Femur (tissue), 1 donor: ENCODE data around the gene WNT16.
"Not testable (repeated sequence)": the region's sequence is repeated elsewhere in the genome, so short reads cannot be mapped to it uniquely, and the experiment has no call there.

Experiments
- DNase-seq: peaks from one replicate; pipeline ENCODE4 v3.0.0-alpha.2; 2017

Gene WNT16

DNA sequence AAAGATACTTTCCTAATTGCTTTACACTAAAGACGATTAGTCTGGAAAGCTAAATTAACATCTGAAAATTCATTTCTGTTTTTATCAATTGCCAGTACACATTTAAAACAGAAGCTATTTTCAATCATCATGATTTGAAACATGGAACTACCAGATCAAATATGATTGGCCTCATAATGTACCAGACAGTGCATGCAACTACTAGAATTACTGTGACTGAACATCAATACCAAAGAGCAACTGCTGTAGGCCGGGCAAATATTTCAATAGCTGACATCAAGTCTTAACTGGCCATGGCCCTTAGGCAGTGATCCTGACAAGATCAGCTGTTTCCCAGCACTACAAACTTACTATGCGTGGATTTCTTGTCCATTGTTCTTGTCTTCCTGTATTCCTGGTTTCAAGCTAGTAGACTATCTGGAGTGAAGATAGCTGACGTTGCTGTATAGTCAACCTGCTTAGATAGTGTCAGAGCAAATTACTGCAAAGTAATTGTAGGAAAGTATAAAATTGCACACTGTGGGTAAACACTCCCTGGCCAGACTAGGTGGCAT lies 21.7 kb upstream of the WNT16 start:
- DNase-seq = no peak

DNA sequence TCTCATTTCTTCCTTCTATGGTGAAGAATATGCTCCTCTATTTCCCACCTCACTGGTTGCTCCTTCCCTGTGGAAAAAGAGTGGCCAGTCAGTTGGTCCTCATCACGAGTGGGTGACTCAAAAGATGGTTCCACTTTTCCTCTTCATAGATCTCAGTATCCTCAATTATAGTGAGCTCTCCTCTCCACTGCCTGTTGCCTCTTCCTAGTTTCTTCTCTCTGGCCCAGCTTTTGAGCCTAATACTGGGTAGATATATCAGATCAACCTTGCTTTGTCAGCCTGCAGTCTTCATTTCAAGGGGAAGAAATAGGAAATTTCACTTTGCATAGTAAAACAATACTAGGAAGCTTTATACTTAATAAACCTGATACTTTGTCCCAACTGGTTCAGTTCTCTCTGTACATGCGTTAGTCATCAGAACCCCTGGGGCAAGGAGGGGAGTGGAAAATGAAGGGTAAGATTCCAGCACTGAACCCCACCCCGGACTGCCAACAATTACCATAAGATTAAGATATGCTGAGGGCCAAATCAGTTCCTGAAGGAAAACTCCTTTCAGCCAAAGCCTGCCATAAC lies 15.5 kb upstream of the WNT16 start:
- no peak for DNase-seq

DNA sequence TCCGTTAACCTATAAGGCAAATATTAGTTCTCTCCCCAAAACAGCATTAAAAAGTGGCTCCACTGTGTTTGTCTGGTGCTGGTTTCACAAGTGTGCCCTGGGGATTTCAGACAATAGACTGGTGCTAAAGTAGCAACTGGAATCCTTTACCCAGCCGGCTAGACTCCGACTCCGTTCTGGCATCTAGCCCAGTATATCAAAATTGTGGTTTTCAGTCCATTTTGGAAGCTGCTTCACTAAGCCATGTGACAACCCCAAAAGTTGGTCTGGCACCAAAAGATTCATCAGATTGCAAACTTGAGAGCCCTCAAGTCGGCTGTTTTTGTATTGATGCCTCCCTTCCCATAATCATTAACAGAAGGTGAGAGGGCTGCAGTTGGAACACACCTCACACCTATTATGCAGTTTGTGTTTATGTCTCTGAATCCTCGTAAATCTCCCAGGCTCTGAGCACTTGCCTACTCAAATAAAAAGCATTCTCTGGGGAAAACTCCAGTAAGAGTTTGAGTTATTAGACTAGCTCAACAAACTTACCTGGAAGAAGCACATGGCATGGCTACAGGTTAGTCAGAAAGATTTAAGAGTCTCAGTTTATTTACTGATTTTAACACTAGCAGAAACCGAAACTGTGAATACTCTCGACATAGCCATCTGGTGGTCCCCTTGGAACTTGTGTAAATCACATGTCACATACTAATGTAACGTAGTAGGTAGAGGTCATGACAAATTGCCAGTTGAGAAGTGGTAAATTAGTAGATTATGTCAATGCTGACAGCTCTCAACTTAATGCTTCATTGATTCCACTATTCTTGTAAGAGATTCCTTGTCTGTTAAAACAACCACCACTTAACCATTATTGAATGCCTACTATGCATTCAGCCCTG lies 14.8 kb upstream of the WNT16 start:
- no peak for DNase-seq

DNA sequence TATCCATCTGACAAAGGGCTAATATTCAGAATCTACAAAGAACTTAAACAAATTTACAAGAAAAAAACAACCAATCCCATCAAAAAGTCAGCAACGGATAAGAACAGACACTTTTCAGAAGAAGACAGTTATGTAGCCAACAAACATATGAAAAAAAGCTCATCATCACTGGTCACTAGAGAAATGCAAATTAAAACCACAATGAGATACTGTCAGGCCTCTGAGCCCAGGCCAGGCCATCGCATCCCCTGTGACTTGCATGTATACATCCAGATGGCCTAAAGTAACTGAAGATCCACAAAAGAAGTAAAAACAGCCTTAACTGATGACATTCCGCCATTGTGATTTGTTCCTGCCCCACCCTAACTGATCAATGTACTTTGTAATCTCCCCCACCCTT lies 13.6 kb upstream of the WNT16 start:
- not testable (repeated sequence) for DNase-seq

DNA sequence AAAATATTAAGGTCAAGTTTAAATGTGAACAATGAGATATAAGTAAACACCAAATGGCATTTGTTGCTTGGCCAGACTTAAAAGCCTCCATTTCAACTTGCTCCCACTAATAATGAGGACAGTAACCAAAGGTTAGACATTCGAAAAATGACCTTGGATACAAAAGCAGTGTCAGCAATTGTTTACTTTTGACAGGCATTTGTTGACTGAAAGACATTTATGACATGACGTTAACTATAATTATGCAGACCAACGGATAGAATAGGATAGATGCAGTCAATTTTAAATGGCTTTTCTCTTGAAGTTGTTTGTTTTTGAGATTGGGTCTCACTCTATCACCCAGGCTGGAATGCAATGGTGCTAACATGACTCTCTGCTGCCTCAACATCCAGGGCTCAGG lies 6.3 kb upstream of the WNT16 start:
- DNase-seq = no peak

DNA sequence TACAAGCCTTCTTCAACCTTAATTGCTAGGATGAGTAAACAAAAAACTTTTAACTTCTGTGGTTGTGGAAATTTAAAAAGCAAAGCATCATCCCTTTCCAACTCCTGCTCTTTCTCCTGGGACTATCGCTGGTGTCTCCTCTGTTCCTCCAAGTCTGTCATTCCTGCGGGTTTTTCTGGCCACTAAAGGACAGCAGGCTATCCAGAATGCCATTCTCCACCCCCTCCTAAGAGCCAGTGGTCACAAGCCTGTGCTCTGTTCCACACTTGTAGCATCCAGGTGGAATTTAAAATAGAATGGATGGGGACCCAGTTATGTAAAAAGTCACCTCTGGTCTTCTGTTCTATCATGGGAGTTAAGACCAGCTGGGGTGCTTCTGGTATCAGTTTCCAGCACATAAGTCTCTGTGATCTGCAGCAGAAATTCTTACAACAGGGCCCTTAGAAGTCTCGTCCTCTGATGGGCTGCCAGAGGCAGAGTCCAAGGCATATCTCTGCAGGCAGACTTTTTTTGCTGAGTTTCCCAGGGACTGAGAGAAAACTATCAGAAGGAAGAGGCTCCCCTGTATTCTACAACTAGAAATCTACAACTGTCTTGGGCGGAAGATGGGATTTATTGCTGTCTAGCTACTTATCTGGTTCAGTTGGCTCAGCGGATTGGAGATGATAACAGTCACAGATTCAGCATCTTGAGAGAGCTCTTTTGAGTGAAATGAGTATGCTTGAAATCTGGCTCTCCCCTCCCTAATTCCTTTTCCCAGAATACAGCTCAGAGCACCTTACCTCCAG lies 5.1 kb upstream of the WNT16 start:
- no peak for DNase-seq

DNA sequence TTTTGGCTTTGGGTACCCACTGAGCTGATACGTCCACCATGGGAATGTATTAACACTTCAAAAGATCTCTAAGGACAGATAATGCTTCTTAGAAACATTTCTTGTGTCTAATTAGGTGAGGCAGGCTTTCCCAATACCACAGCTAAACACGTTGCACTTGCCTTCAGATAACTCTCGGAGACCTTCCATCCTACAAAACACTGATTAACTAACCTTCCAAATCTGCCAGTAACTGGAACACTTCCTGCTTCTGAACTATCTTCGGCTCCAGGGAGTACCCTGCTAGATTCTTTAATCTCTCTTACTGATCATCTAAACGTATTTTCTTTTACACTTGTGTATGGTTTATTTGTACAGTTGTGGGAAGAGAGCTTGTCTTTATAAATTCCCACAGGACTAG lies 1.1 kb upstream of the WNT16 start:
- no peak for DNase-seq

DNA sequence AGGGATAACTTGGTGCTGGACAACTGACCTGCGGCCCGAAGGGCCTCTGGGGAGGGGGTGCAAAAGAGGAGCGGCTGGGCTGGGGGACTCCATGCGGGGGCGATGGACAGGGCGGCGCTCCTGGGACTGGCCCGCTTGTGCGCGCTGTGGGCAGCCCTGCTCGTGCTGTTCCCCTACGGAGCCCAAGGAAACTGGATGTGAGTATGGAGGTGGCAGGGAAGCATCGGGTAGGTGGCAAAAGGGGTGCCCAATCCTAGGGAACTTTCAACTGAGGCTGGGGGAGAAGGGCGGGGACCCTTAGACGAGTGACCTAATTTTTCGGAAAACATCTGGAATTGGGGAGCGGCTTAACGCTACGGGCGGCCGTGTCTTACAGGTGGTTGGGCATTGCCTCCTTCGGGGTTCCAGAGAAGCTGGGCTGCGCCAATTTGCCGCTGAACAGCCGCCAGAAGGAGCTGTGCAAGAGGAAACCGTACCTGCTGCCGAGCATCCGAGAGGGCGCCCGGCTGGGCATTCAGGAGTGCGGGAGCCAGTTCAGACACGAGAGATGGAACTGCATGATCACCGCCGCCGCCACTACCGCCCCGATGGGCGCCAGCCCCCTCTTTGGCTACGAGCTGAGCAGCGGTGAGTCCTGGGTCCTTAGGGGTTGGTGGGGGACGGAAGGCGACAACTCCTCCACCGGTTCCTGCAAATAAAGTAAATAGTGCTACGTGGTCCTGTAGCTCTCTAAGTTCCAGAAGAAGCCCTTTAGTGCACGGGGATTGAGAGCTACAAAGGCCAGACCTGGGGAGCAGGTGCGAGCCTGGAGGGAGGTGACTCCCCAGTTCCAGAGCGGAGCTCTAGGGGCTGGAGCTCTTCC lies 622 bp downstream of the WNT16 start:
- peak; percentile 48 for DNase-seq

DNA sequence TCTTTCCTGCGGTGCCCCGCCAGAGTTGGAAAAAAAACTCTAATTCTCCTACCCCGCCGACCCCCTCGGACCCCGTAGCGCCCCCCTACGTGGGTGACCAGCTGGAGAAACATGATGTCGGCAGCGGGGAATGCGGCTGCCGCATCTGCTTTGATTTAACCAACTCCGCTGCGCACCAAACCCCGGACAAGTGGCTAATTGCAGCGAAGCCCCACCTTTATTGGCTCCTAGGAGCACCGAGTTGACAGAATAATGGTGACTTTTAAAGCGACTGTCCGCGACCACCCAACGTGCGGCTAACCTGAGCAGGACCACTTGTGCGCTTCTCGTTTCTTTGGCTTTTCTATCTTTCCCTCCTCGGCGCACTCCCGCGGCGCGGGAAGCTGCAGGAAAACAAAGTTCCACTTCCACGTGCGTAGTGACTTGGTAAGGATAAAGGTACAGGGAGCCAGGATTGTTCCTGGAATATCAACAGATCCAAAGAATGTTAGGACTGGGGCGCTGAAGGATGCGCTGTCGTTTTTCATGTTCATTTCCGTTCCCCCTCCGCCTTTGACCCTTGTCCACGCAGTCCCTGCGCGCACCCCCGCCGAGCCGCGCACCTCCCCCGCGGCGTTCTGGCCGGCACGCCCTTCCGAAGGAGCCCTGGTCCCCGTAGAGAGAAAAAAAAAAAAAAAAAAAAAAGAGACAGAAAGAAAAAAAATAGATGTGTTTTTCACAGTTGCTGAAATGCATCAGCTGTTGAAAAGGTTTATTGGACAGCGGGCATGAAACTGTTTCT lies 1.4 kb downstream of the WNT16 start:
- DNase-seq = no peak

DNA sequence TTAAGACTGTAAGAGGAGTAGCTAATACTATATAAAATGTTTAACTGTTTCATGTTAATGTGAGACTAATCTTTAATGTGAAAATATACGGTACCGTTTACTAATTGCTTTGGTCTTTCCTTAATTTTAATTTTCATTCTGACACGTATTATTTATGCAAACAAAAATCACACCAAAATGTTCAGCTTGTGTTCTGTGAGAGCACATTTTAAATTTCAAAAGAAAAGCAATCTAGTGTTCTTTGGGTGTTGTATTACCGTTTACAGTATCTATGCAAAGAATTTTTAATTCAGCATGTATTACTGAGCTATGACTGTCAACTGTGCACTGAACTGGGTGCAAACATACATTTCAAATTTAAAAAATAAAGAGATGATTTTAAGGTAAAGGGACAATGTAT lies 2.2 kb downstream of the WNT16 start:
- DNase-seq = no peak

DNA sequence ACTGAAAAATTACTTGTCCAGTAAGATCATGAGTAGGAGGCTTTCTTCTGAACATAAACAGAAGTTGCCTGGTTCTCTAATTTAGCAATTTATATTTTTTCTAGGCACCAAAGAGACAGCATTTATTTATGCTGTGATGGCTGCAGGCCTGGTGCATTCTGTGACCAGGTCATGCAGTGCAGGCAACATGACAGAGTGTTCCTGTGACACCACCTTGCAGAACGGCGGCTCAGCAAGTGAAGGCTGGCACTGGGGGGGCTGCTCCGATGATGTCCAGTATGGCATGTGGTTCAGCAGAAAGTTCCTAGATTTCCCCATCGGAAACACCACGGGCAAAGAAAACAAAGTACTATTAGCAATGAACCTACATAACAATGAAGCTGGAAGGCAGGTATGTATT lies 2.8 kb downstream of the WNT16 start:
- DNase-seq = no peak

DNA sequence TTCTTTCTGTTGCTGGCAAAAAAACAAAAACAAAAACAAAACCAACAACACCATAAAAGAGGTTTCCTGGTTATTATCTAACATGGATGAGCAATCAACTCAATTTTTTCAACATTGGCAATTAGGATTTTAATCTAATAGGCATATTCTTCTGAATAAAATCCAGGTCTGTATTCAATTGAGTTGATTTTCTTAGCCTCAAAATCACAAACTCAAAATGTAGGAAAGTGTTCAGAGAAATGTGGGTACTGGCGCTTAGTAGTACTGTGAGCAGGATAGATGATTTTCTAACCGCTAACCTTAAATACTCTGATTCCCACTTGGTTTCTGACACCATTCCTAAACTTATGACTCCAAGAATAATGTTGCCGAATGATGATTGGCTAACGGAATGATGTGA lies 5.6 kb downstream of the WNT16 start:
- no peak for DNase-seq

DNA sequence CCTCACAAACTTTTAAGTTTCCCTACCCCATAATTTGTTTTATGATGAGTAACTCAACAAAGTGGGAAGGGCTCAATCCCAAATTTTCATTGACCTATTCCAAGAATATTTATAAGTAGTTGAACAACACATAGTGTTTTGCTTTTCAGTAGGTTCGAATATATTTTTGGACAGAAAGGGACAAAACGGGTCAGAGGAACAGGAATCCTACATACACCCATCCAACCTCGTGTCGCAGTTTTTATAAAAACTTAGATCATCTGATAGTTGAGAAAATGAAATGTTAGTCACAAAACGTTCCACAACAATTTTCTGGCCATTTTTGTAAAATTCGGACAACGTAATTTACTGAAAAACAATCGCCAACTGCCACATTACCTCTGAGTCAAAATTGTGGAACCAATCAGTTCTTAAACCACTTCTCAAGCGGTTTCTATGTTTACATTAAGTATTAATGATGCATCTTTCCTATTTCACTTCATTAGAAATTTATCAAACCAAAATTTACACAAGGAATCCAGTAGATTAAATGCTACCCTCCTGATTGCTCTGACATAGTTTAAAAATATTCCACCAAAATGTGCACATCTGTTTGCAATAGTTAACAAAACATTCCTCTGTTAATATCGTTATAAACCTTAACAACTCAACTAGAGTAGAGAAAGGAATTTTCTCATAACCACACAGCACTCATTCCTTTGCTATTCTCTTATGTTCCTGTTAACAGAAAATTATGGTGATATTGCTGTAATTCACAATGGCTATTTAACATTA lies 6.3 kb downstream of the WNT16 start:
- no peak for DNase-seq

DNA sequence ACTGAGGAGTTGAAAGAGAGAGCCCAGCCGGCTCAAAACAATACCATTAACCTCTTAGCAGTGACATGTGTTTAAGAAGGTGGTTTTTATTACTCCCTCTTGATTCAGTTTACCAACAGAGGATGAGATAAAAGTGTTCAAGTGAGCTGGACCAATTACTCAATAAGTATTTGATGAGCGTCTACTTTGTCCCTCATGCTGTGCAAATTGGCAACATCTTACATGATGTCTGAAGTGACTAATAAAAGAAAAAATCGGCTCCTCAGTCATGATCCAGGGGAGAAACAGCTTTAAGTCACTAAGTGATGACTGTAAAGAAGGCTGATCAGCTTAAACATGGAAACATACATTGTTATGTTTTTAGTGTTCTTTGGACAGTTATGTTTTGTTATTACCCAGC lies 7.8 kb downstream of the WNT16 start:
- DNase-seq = no peak

DNA sequence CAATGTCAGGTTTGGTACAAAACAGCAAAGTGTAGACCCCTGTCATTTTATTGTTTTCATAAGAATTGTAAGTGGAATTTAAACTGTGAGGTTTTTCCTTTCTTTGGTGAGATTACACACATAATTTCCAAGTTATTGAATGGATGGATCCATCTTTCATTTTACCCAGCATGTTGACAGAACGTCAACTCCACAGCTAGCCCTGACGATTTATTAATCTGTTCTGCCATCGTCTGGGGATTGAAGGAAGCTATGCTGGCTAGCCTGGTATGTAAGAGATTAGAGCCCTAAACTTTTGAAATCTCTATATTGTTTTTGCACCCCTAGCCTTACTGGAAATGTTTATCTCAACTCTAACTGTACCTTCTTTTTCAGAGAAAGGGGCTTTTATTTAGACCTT lies 8.6 kb downstream of the WNT16 start:
- no peak for DNase-seq

DNA sequence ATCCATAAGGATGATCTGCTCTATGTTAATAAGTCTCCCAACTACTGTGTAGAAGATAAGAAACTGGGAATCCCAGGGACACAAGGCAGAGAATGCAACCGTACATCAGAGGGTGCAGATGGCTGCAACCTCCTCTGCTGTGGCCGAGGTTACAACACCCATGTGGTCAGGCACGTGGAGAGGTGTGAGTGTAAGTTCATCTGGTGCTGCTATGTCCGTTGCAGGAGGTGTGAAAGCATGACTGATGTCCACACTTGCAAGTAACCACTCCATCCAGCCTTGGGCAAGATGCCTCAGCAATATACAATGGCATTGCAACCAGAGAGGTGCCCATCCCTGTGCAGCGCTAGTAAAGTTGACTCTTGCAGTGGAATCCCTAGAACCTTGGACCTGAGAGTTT lies 10.3 kb downstream of the WNT16 start:
- no peak for DNase-seq

DNA sequence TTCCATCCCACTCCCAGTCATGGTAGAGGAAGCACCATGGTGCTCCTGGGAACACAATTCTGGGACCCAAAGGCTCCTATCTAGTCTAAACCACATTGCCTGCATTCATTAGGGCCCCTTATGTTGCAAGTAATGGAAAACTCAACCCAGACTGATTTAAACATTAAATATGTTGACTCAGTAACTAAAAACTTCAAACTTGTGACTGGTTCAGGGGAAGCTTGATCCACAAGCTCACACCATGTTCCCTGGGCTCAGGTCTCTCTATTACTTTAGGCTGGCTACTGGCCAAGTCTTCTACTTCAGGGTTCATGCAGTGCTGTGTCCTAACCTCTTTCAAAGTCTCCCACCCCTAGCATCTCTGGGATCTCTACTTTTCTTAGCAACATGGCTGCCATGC lies 13.1 kb downstream of the WNT16 start:
- no peak for DNase-seq

DNA sequence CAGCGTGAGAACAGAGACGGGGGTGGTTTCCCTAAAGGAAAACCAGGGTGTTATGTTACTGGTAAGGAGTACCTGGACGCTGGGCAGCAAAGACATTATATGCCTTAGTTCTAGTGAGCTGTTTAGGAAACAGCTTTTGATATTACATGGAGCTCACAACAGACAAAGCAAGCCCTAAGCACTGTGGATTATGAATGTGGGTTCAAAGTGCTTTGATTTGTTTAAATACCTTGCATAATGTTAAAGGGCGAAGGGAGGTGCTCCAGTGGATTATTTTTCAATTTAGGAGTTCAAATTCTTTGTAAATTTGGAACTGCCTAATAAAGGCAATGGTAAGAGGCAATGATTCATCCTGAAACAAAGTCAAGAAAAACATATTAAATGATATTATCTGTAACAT lies 13.8 kb downstream of the WNT16 start:
- DNase-seq = no peak

DNA sequence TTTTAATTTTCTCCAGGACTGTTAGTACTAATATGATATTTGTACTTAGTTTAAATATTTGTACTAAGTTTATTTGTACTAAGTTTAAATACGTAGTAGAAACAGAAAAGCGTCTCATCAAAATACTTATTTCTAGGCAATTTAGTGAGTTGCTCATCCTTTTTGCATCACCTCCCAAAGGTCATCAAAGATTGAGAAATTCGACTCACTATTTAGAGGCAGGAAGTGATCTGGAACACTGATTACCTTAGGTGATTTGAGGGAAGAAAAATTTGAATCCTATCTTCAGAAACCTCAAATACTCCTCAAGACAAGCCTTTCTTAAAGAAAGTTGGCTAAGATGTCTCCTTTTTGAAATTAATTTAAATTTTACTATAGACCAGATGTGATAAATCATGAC lies 14.5 kb downstream of the WNT16 start:
- DNase-seq = no peak

DNA sequence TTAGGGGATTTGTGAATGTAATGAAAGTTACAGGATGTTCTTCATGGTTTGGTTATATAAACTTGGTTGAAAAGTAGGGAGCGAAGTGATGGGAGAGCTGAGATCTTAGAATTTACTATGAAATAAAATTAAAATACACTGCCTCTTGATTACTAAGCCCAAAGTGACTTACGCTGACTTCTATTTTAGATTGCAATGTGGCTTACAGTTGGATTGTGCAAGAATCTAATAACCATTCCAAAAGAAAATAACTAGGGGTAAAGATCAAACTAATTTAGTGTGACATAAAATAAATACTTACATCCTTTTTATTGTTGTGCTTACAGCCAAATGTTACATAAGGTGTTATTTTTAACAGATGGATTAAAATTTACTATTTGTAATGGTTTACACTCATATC lies 15.3 kb downstream of the WNT16 start:
- no peak for DNase-seq

DNA sequence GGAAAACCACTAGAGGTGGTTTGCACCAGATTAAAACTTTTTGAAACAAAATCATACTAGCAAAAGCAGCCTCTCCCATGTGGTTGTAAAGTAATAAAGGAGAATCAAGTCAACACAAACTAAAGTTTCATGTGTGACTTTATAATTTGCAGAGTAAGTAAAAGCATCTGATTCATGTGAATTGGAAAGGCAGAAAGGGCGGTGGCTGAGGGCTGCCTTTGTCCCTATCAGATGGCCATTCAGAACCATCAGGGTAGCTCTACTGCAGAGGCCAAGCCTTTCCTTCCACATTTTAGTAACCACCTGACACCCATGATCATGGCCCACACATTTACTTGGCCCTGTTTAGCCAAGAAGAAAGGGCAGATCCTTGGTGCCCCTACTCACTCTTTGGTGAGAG lies 15.7 kb downstream of the WNT16 start:
- no peak for DNase-seq
